Endodermal cell (in vitro differentiated cells): ENCODE results near the gene CP. TPM values are rescaled to one million over a fixed set of nuclear protein-coding genes. Genes with fewer than 3 reads are reported as not detected.

Experiments used
- DNase-seq: peaks from one replicate; pipeline ENCODE4 v3.0.0-alpha.2; 2017
- H3K27ac ChIP-seq: 2 replicates; pipeline ENCODE4 v1.5.1; 2013; ENCODE audit warnings: mild to moderate bottlenecking, low read depth, low read length, moderate library complexity
- H3K27me3 ChIP-seq: 2 replicates; pipeline ENCODE4 v1.6.1; 2013; ENCODE audit warnings: mild to moderate bottlenecking, low read length, moderate library complexity; ENCODE audit not compliant: insufficient read depth, control insufficient read depth, poor library complexity, severe bottlenecking
- H3K36me3 ChIP-seq: 2 replicates; pipeline ENCODE4 v1.7.0; 2013; ENCODE audit warnings: mild to moderate bottlenecking, low read length, moderate library complexity; ENCODE audit not compliant: control insufficient read depth, insufficient read depth
- H3K4me1 ChIP-seq: one replicate; pipeline ENCODE4 v1.7.0; 2013; ENCODE audit warnings: low read length; ENCODE audit not compliant: control insufficient read depth, insufficient read depth
- H3K4me3 ChIP-seq: 2 replicates; pipeline ENCODE4 v1.5.1; 2013; ENCODE audit warnings: mild to moderate bottlenecking, low read length, moderate library complexity
- H3K9ac ChIP-seq: 2 replicates; pipeline ENCODE4 v1.6.1; 2013; ENCODE audit warnings: mild to moderate bottlenecking, low read length, moderate library complexity; ENCODE audit not compliant: poor library complexity, severe bottlenecking; ENCODE audit errors: extremely low read depth
- H3K9me3 ChIP-seq: 2 replicates; pipeline ENCODE4 v1.6.1; 2013; ENCODE audit warnings: mild to moderate bottlenecking, low read length, moderate library complexity; ENCODE audit not compliant: control insufficient read depth
- H3K27ac Mint-ChIP-seq: 2 replicates; pipeline ENCODE4 v1.8.0; 2020; ENCODE audit warnings: mixed read lengths
- H3K27me3 Mint-ChIP-seq: 2 replicates; pipeline ENCODE4 v1.8.0; 2021; ENCODE audit warnings: mild to moderate bottlenecking, mixed read lengths; ENCODE audit not compliant: insufficient read depth
- H3K36me3 Mint-ChIP-seq: 2 replicates; pipeline ENCODE4 v1.8.0; 2020; ENCODE audit warnings: low read depth, mixed read lengths
- H3K4me1 Mint-ChIP-seq: 2 replicates; pipeline ENCODE4 v1.8.0; 2020; ENCODE audit warnings: mixed read lengths
- H3K4me3 Mint-ChIP-seq: 2 replicates; pipeline ENCODE4 v1.8.0; 2020; ENCODE audit warnings: mild to moderate bottlenecking, moderate library complexity, mixed read lengths
- H3K9me3 Mint-ChIP-seq: 2 replicates; pipeline ENCODE4 v1.8.0; 2020; ENCODE audit warnings: mild to moderate bottlenecking, mixed read lengths
- WGBS, 2 experiments: methylation state at CpG; one replicate each; pipeline versions ENCODE4 v1.1.5 to v1.1.7; 2013; ENCODE audit warnings: missing lambda C conversion rate in 2 of 2, mixed read lengths in 1 of 2; ENCODE audit not compliant: insufficient coverage in 1 of 2, insufficient read length in 1 of 2; 5-methylcytosine and 5-hydroxymethylcytosine counted together
- total RNA-seq, 2 donors: library from RNA; stranded (reverse); fragmentation: NEBNext Ultra II Directional in 1 of 2; extraction: Animal tissue kit (Norgen Biotek cat#: 25700) in 1 of 2; gene quantifications; 2 replicates in 1 of 2; 3 replicates in 1 of 2; pipeline ENCODE4 v1.2.1, GENCODE V29; 2021
- TF ChIP-seq, protein P1 (sequence below): fragments of 200-600 bp; sonication (generic); conservative IDR thresholded peaks from 2 replicates; pipeline ENCODE4 v1.5.0; 2021; ENCODE audit warnings: antibody characterized with exemption, mild to moderate bottlenecking

CP gene
- total RNA-seq, 2 donors from 2014 or later = 0.53 to 0.86 TPM

DNA sequence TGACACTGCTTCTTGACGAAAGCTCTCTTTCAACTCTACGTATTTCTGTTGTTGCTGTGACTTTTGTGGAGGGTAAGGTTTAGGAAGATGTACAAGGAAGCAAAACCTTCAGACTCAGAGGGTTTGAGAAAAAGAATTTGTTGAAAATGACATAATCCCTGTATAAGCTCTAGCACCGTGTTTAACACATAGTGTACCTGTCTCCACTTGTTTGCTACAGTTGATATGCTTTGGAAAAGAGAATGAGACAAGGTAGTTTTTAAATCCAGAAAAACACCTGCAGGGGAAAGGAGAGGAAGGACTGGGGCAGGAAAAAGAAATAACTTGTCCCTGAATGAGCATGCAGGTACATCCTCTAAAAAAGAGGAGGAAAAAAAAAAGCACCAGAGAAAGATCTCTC, 29.6 kb upstream of the CP start:
- H3K27ac ChIP-seq = no peak overlapping the region
- TF ChIP-seq, protein P1, sequence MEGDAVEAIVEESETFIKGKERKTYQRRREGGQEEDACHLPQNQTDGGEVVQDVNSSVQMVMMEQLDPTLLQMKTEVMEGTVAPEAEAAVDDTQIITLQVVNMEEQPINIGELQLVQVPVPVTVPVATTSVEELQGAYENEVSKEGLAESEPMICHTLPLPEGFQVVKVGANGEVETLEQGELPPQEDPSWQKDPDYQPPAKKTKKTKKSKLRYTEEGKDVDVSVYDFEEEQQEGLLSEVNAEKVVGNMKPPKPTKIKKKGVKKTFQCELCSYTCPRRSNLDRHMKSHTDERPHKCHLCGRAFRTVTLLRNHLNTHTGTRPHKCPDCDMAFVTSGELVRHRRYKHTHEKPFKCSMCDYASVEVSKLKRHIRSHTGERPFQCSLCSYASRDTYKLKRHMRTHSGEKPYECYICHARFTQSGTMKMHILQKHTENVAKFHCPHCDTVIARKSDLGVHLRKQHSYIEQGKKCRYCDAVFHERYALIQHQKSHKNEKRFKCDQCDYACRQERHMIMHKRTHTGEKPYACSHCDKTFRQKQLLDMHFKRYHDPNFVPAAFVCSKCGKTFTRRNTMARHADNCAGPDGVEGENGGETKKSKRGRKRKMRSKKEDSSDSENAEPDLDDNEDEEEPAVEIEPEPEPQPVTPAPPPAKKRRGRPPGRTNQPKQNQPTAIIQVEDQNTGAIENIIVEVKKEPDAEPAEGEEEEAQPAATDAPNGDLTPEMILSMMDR = no peak
- Mint-ChIP-seq H3K4me3 (no peak overlapping the region), H3K4me1 (peaks cover 22% of the 10 kb centered on the region), H3K27me3 (no peaks in the 10 kb centered on the region), H3K36me3 (no peaks in the 10 kb centered on the region), H3K27ac (no peak overlapping the region), H3K9me3 (peaks cover 2% of the 10 kb centered on the region)
- WGBS, 2 experiments = 84 to 97% methylated on average over 3 of the region's 3 CpGs
- peaks cover 19% of the 10 kb centered on the region for H3K4me1 ChIP-seq
- no peaks in the 10 kb centered on the region for H3K36me3 ChIP-seq
- H3K9ac ChIP-seq = no peak overlapping the region
- no peaks in the 10 kb centered on the region for H3K9me3 ChIP-seq
- H3K4me3 ChIP-seq = no peak overlapping the region
- no peak for DNase-seq
- H3K27me3 ChIP-seq = no peaks in the 10 kb centered on the region

DNA sequence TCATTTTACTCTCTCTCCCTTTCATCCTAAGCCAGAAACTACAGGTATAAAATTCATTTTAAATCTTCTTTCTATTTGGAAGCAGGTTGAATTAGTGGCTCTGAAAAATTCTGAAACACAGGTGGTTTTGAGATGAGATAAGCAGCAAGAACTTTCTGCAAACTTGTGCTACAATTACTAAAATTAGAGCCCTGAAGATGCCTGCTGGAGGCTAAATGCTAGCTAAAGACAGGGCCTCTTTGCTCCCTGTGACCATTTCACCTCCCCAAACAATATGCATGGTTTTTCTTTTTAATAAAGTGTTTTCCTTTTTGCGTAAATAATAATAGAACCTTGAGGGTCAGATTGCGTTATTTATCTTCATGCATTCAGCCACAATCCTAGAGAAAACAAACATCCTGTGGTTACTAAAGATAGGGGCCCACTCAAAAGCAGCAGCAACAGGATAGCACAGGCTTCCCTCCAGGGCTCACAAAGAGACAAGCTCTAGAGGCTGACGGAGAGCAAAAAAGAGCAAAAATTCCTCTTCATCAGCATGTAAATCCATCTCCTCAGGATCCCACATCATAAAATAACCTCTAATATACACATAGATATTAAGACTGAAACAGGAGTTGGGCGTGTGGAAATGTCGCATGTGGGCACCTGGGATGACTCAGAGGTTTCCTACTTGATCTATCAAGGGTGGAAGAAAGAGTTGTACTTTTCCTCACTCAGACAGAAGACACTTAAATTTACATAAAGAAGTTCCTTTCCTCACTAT, 26.5 kb upstream of the CP start:
- no peak for DNase-seq
- H3K27ac ChIP-seq = no peak overlapping the region
- peaks cover 2% of the 10 kb centered on the region for H3K9me3 Mint-ChIP-seq
- no peaks in the 10 kb centered on the region for H3K27me3 Mint-ChIP-seq
- no peaks in the 10 kb centered on the region for H3K27me3 ChIP-seq
- no peaks in the 10 kb centered on the region for H3K36me3 ChIP-seq
- H3K27ac Mint-ChIP-seq = peak overlapping the region; percentile 64
- no peak overlapping the region for H3K4me3 ChIP-seq
- TF ChIP-seq, protein P1 = no peak
- H3K4me1 Mint-ChIP-seq = peaks cover 29% of the 10 kb centered on the region
- no peak overlapping the region for H3K4me3 Mint-ChIP-seq
- no peak overlapping the region for H3K9ac ChIP-seq
- no peaks in the 10 kb centered on the region for H3K36me3 Mint-ChIP-seq
- 20 to 70% methylated on average over 1 to 5 of the region's 5 CpGs for WGBS, 2 experiments
- no peaks in the 10 kb centered on the region for H3K9me3 ChIP-seq
- peaks cover 21% of the 10 kb centered on the region for H3K4me1 ChIP-seq

DNA sequence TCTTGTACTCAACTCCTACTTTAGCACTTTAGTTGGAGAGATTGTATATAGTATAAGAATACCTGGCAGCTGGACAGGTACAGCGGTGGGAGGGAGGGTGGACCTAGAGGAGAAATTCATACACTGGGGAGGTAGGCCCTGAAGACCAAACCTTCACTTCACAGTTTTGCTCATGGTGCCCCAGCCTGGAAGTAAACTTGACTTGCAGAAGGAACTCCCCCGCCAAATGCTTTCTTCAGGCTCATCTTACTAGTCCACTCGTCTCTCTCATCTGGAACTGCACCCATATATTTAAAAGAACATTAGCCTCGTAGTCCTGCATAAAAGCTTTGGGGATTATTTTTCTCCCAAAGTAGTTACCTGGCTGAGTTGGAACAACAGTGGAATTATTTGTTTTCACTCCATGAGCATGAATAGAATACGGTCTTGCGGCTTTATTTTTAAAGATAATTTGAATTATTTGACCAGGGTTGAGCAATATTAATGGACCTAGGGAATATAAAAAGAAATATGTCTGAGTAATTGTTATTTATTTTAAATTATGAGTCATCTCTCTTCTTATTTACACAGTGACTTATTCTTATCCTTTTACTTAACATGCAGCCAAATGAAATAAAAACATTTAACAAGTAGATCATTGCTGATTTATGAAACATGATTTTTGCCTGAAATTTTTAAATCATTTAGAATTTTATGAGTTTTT, 25.5 kb upstream of the CP start:
- peaks cover 2% of the 10 kb centered on the region for H3K9me3 Mint-ChIP-seq
- TF ChIP-seq, protein P1 = no peak
- Histone ChIP-seq H3K27ac (no peak overlapping the region), H3K4me3 (no peak overlapping the region), H3K9ac (no peak overlapping the region), H3K4me1 (peaks cover 21% of the 10 kb centered on the region), H3K36me3 (no peaks in the 10 kb centered on the region), H3K9me3 (no peaks in the 10 kb centered on the region), H3K27me3 (no peaks in the 10 kb centered on the region)
- 95 to 100% methylated on average over 6 of the region's 6 CpGs for WGBS, 2 experiments
- no peaks in the 10 kb centered on the region for H3K27me3 Mint-ChIP-seq
- H3K27ac Mint-ChIP-seq = no peak overlapping the region
- H3K36me3 Mint-ChIP-seq = no peaks in the 10 kb centered on the region
- H3K4me3 Mint-ChIP-seq = no peak overlapping the region
- peaks cover 29% of the 10 kb centered on the region for H3K4me1 Mint-ChIP-seq
- DNase-seq = no peak
